ENCODE measurements around the gene ZNF425. TPM values are rescaled to one million over a fixed set of nuclear protein-coding genes. Genes with fewer than 3 reads are reported as not detected.

ZNF425 gene
- total and polyA plus RNA-seq, 11 donors: 0.21 to 1.6 (median 0.91) TPM

DNA sequence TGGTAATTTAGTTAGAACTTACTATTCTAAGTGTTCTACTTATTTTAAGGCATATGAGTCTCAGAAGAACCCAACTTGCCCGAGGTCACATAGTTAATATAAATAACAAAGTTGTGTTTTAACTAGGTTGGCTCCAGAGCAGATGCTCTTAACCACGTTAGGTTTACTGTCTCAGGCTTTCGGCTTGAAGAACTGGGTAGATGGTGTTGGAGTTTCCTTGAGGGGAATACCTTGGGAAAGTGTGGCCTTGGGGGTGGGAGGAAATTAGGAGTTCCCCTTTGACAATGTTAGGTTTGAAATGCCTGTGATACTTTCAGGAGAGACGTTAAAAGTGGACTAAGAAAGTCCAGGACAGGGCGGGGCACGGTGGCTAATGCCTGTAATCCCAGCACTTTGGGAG, 30.8 kb upstream of the ZNF425 start:
- H3K27me3 ChIP-seq: no peaks in the 10 kb centered on the region
- intact Hi-C loops (cut with DNase I): no loop called here
- H3K4me1 ChIP-seq: peaks cover 0 to 4% (median 0%) of the 10 kb centered on the region in 12 donors
- no peaks in the 10 kb centered on the region for H3K9me3 ChIP-seq
- H3K4me3 ChIP-seq: no peak overlapping the region
- H3K27ac ChIP-seq: no peak overlapping the region
- peaks cover 0 to 64% (median 43%) of the 10 kb centered on the region in 9 donors for H3K36me3 ChIP-seq
- TF ChIP-seq CTCF (IDR thresholded peaks at IDR 0.05): no peak
- TF ChIP-seq POLR2A (IDR thresholded peaks at IDR 0.05): no peak
- WGBS, 4 donors: 95 to 98% (median 96%) methylated on average over 6 of the region's 6 CpGs
- ATAC-seq (no peak), DNase-seq (no peak)

- peaks cover 0 to 52% (median 36%) of the 10 kb centered on the region in 9 donors for H3K36me3 ChIP-seq
- H3K4me1 ChIP-seq: peaks cover 0 to 15% (median 3%) of the 10 kb centered on the region in 12 donors
- intact Hi-C loops (cut with DNase I): no loop called here
- WGBS, 4 donors: 84 to 86% (median 85%) methylated on average over 11 of the region's 11 CpGs
- H3K4me3 ChIP-seq: no peak overlapping the region
- H3K9me3 ChIP-seq: no peaks in the 10 kb centered on the region
- ATAC-seq: no peak
- DNase-seq: no peak
- TF ChIP-seq POLR2A (IDR thresholded peaks at IDR 0.05) (no peak), CTCF (IDR thresholded peaks at IDR 0.05) (no peak)
- H3K27me3 ChIP-seq: no peaks in the 10 kb centered on the region
- H3K27ac ChIP-seq: no peak overlapping the region
Measured at GRCh38 chr7:149154056-149154455, 27.9 kb upstream of the ZNF425 start.

DNA sequence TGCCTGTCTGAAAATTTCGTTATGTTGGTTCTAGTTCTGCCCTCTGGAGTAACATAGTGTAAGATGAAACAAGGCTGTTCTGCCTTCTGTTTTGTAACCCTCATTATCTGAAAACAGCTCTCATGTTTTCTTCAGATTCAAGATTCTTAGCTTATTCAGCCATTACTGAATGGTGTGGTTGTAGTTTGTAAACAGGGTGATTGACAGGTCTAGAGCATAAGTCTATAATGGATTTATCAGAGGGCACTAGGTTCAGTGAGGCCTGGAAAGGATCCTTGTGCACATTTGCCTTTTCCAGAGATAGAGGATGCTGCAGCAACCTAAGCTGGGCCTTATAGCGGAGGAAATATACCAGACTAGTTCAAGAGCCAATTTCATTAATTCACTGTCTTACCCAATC, 27.2 kb upstream of the ZNF425 start:
- intact Hi-C loops (cut with DNase I): no loop called here
- H3K4me1 ChIP-seq: peaks cover 0 to 21% (median 10%) of the 10 kb centered on the region in 12 donors
- no peak for DNase-seq
- H3K27ac ChIP-seq: no peak overlapping the region
- no peak for ATAC-seq
- H3K4me3 ChIP-seq: no peak overlapping the region
- H3K9me3 ChIP-seq: no peaks in the 10 kb centered on the region
- TF ChIP-seq POLR2A (IDR thresholded peaks at IDR 0.05): no peak
- no peak for TF ChIP-seq CTCF (IDR thresholded peaks at IDR 0.05)
- H3K27me3 ChIP-seq: no peaks in the 10 kb centered on the region
- peaks cover 0 to 49% (median 36%) of the 10 kb centered on the region in 9 donors for H3K36me3 ChIP-seq
- 88 to 98% (median 96%) methylated on average over 2 of the region's 2 CpGs for WGBS, 4 donors

DNA sequence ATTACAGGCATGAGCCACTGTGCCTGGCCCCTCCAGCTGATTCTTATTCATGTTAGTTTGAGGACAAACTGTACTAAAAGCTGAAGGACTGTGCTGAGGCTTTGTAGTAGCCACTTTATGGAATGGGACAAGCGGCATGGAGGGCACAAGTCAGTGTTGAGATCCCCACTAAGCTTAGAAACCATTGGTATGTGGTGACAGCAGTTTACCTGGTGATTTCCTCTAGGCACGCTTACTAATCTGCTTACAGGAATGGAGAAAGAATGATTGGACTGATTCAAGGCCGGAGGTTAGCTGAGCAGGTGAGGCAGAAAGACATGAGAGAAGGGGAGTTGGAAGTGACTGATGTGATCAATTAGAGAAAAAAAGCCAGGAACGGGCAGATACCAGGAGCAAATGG, 24.9 kb upstream of the ZNF425 start:
- Histone ChIP-seq H3K9me3 (no peaks in the 10 kb centered on the region), H3K36me3 (peaks cover 0 to 25% (median 18%) of the 10 kb centered on the region in 9 donors), H3K4me1 (peaks cover 0 to 28% (median 13%) of the 10 kb centered on the region in 12 donors), H3K27ac (no peak overlapping the region), H3K27me3 (no peaks in the 10 kb centered on the region), H3K4me3 (no peak overlapping the region)
- no peak for TF ChIP-seq CTCF (IDR thresholded peaks at IDR 0.05)
- TF ChIP-seq POLR2A (IDR thresholded peaks at IDR 0.05): no peak
- intact Hi-C loops (cut with DNase I): no loop called here
- no peak for DNase-seq
- no peak for ATAC-seq
- 67 to 90% (median 70%) methylated on average over 4 of the region's 4 CpGs for WGBS, 4 donors

Measured in heart left ventricle (tissue), 16 donors.